IMR-90 (cell line): ENCODE data around the gene PLEKHB1. TPM values are rescaled to one million over a fixed set of nuclear protein-coding genes. Genes with fewer than 3 reads are reported as not detected.

ENCODE experiments used
- ATAC-seq: fragments of 200-7000 bp; cut with Tn5 transposase; 2 replicates; pipeline ENCODE4 v1.9.1; 2020; ENCODE audit warnings: low read depth, mild to moderate bottlenecking, moderate library complexity
- BruUV-seq: library from RNA; stranded (reverse); fragments of 400-500 nt; replicated peaks from 2 replicates; lab custom pipeline; 2021; lab: Mats Ljungman, UMichigan
- CTCF ChIA-PET: fragments of 300-600 bp; formaldehyde crosslinking; extraction: SDS; loops from one replicate; lab custom pipeline; 2021; ENCODE audit warnings: antibody characterized with exemption; lab: Yijun Ruan, JAX
- POLR2A ChIA-PET: fragments of 300-600 bp; sonication (Branson Sonifier 250); formaldehyde crosslinking; loops from one replicate; lab custom pipeline; 2022; ENCODE audit warnings: antibody characterized with exemption; ENCODE audit not compliant: unreplicated experiment; lab: Charles Lee
- DNase-seq: peaks from one replicate; pipeline ENCODE4 v3.0.0; 2013
- H2AFZ ChIP-seq: replicated peaks from 2 replicates; pipeline ENCODE3; 2013; ENCODE audit warnings: low read length, mild to moderate bottlenecking; ENCODE audit not compliant: poor library complexity
- H2AK5ac ChIP-seq: 2 replicates; pipeline ENCODE4 v1.6.1; 2013; ENCODE audit warnings: low read depth, low read length, inconsistent platforms
- H2AK9ac ChIP-seq: replicated peaks from 2 replicates; pipeline ENCODE3; 2013; ENCODE audit warnings: mild to moderate bottlenecking, low read depth, low read length, moderate library complexity; ENCODE audit not compliant: poor library complexity
- H2BK120ac ChIP-seq: 2 replicates; pipeline ENCODE4 v1.6.1; 2013; ENCODE audit warnings: low read depth, low read length, inconsistent platforms
- H2BK15ac ChIP-seq: 3 replicates; pipeline ENCODE4 v1.6.1; 2013; ENCODE audit warnings: low read depth, low read length, inconsistent platforms
- H2BK20ac ChIP-seq: 2 replicates; pipeline ENCODE4 v1.6.1; 2013; ENCODE audit warnings: low read depth, mild to moderate bottlenecking, inconsistent platforms, low read length, moderate library complexity
- H2BK5ac ChIP-seq: 2 replicates; pipeline ENCODE4 v1.6.1; 2013; ENCODE audit warnings: mild to moderate bottlenecking, low read depth, low read length, inconsistent platforms; ENCODE audit not compliant: poor library complexity, severe bottlenecking
- H3K14ac ChIP-seq: replicated peaks from 2 replicates; pipeline ENCODE4 v1.6.1; 2013; ENCODE audit warnings: low read depth, low read length, inconsistent platforms
- H3K18ac ChIP-seq: 2 replicates; pipeline ENCODE4 v1.6.1; 2013; ENCODE audit warnings: low read depth, low read length, control low read depth
- H3K23ac ChIP-seq: 2 replicates; pipeline ENCODE4 v1.6.1; 2013; ENCODE audit warnings: low read depth, low read length, inconsistent platforms
- H3K27ac ChIP-seq: 2 replicates; pipeline ENCODE4 v1.5.1; 2013; ENCODE audit warnings: mild to moderate bottlenecking, control low read depth, low read length; ENCODE audit not compliant: insufficient read depth
- H3K27me3 ChIP-seq: 2 replicates; pipeline ENCODE4 v1.6.1; 2013; ENCODE audit warnings: low read length; ENCODE audit not compliant: control insufficient read depth, insufficient read depth
- H3K36me3 ChIP-seq: 2 replicates; pipeline ENCODE4 v1.6.1; 2013; ENCODE audit warnings: low read length, mixed read lengths; ENCODE audit not compliant: control insufficient read depth, insufficient read depth
- H3K4ac ChIP-seq: 2 replicates; pipeline ENCODE4 v1.6.1; 2013; ENCODE audit warnings: low read depth, low read length, inconsistent platforms
- H3K4me1 ChIP-seq: 2 replicates; pipeline ENCODE4 v1.6.1; 2013; ENCODE audit warnings: low read length, mixed read lengths; ENCODE audit not compliant: control insufficient read depth, insufficient read depth
- H3K4me2 ChIP-seq: 2 replicates; pipeline ENCODE4 v1.6.1; 2013; ENCODE audit warnings: low read depth, mild to moderate bottlenecking, control low read depth, low read length, moderate library complexity
- H3K4me3 ChIP-seq: 2 replicates; pipeline ENCODE4 v1.5.1; 2013; ENCODE audit warnings: low read depth, mild to moderate bottlenecking, control low read depth, low read length, moderate library complexity; ENCODE audit not compliant: insufficient read depth
- H3K56ac ChIP-seq: 2 replicates; pipeline ENCODE4 v1.6.1; 2013; ENCODE audit warnings: low read length, inconsistent platforms; ENCODE audit not compliant: insufficient read depth; ENCODE audit errors: extremely low read depth
- H3K79me1 ChIP-seq, 2 experiments: 2 replicates each; pipeline ENCODE4 v1.6.1; 2013; ENCODE audit warnings: low read length in 2 of 2, inconsistent platforms in 1 of 2, low read depth in 1 of 2
- H3K9ac ChIP-seq: 2 replicates; pipeline ENCODE4 v1.6.1; 2013; ENCODE audit warnings: low read depth, low read length, control low read depth
- H3K9me1 ChIP-seq: 2 replicates; pipeline ENCODE4 v1.6.1; 2013; ENCODE audit warnings: low read length, inconsistent platforms; ENCODE audit not compliant: insufficient read depth
- H3K9me3 ChIP-seq: 2 replicates; pipeline ENCODE4 v1.6.1; 2013; ENCODE audit warnings: low read length; ENCODE audit not compliant: control insufficient read depth, insufficient read depth
- H4K20me1 ChIP-seq: 2 replicates; pipeline ENCODE4 v1.6.1; 2013; ENCODE audit warnings: low read length, inconsistent platforms; ENCODE audit not compliant: insufficient read depth
- H4K5ac ChIP-seq: 2 replicates; pipeline ENCODE4 v1.6.1; 2013; ENCODE audit warnings: mild to moderate bottlenecking, low read depth, low read length, control low read depth
- H4K8ac ChIP-seq, 2 experiments: 2 replicates each; pipeline ENCODE4 v1.6.1; 2013; ENCODE audit warnings: low read depth in 2 of 2, low read length in 2 of 2, control low read depth in 1 of 2, inconsistent platforms in 1 of 2
- H4K91ac ChIP-seq: 2 replicates; pipeline ENCODE4 v1.6.1; 2013; ENCODE audit warnings: low read depth, low read length, inconsistent platforms; ENCODE audit not compliant: insufficient read depth
- CEBPB ChIP-seq: IDR thresholded peaks from 2 replicates; pipeline ENCODE4 v1.6.1; 2012; ENCODE audit warnings: low read depth, low read length, improper control_type of control experiment
- MAZ ChIP-seq: IDR thresholded peaks from 2 replicates; pipeline ENCODE4 v1.6.1; 2012; ENCODE audit warnings: low read depth, mild to moderate bottlenecking, low read length, improper control_type of control experiment, moderate library complexity, borderline replicate concordance
- MXI1 ChIP-seq: IDR thresholded peaks from 2 replicates; pipeline ENCODE4 v1.6.1; 2012; ENCODE audit warnings: low read depth, mild to moderate bottlenecking, low read length, moderate library complexity, borderline replicate concordance
- NFE2L2 ChIP-seq: fragments of 150-350 bp; IDR thresholded peaks from 2 replicates; pipeline ENCODE4 v1.6.1; 2016; ENCODE audit warnings: low read depth, mild to moderate bottlenecking, low read length
- POLR2A ChIP-seq: IDR thresholded peaks from 2 replicates; pipeline ENCODE4 v1.6.1; 2012; ENCODE audit warnings: mild to moderate bottlenecking, low read depth, low read length
- RAD21 ChIP-seq: IDR thresholded peaks from 2 replicates; pipeline ENCODE4 v1.6.1; 2012; ENCODE audit warnings: low read length, improper control_type of control experiment
- RFX5 ChIP-seq: IDR thresholded peaks from 2 replicates; pipeline ENCODE4 v1.8.0; 2012; ENCODE audit warnings: low read depth, mild to moderate bottlenecking, low read length, moderate library complexity
- SMC3 ChIP-seq: fragments of 150-350 bp; IDR thresholded peaks from 2 replicates; pipeline ENCODE4 v1.6.1; 2016; ENCODE audit warnings: low read depth, mild to moderate bottlenecking, antibody characterized with exemption, low read length, moderate library complexity
- WGBS, 2 experiments: methylation state at CpG; one replicate each; pipeline versions ENCODE4 v1.1.5 to v1.1.7; 2013; ENCODE audit warnings: missing lambda C conversion rate in 2 of 2; ENCODE audit not compliant: insufficient read length in 1 of 2; ENCODE audit errors: extremely low coverage in 2 of 2; 5-methylcytosine and 5-hydroxymethylcytosine counted together
- dilution Hi-C: fragments of 300-500 bp; cut with HindIII; formaldehyde crosslinking; loops from one replicate; pipeline ENCODE4 v1.14.3; 2018; ENCODE audit warnings: low sequenced_read_pairs; ENCODE audit not compliant: unreplicated experiment
- in situ Hi-C: fragments of 300-500 bp; cut with MboI; formaldehyde crosslinking; loops from 3 replicates; pipeline ENCODE4 v1.14.3; 2019; ENCODE audit warnings: low sequenced_read_pairs, inconsistent platforms, mixed read lengths
- intact Hi-C: fragments of 100-400 bp; cut with micrococcal nuclease; formaldehyde crosslinking; loops from 2 replicates; pipeline ENCODE4 v1.10.0; 2022
- polyA plus RNA-seq, 3 experiments: library from polyadenylated mRNA; depleted of rRNA; stranded (reverse); fragments of >200 nt; gene quantifications; 2 replicates each; pipeline ENCODE4 v1.2.3, GENCODE V29; 2012; ENCODE audit warnings: low replicate concordance in 1 of 3
- total RNA-seq: library from RNA; depleted of rRNA; stranded (reverse); fragments of >200 nt; gene quantifications from 2 replicates; pipeline ENCODE4 v1.2.3, GENCODE V29; 2012
- TF ChIP-seq, protein P1 (sequence below): fragments of 150-350 bp; IDR thresholded peaks from 2 replicates; pipeline ENCODE4 v1.6.1; 2017; ENCODE audit warnings: mild to moderate bottlenecking, antibody characterized with exemption, low read length, low read depth

Gene PLEKHB1
- total and polyA plus RNA-seq, 2 of the 4 experiments (the other 2 are of a cell fraction) = 0.36 to 0.86 TPM

DNA sequence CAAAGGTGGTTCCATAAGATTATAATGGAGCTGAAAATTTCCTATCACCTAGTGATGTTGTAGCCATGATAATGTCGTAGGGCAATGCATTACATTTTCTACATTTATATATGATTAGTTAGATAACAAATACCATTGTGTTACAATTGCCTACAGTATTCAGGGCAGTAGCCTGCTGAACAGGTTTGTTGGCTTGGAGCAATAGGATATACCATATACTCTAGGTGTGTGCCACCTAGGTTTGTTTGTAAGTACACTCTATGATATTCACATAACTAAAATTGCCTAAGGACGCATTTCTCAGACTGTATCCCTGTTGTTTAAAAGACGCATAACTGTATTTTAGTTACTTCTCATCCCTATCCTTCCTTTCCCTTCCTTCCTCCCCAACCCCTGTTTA, 13.6 kb downstream of the PLEKHB1 start:
- Histone ChIP-seq H3K27me3 (no peaks in the 10 kb centered on the region), H2BK120ac (no peak overlapping the region), H3K4me3 (no peak overlapping the region), H2AFZ (no peak overlapping the region), H4K5ac (no peak overlapping the region), H2BK15ac (no peak overlapping the region), H3K23ac (no peak overlapping the region), H3K4ac (no peak overlapping the region), H2AK5ac (no peak overlapping the region), H3K9me1 (peaks cover 9% of the 10 kb centered on the region; the same call in 1 of the 2 replicates), H3K9ac (no peak overlapping the region), H2AK9ac (no peak overlapping the region), H3K79me1 (no peaks in the 10 kb centered on the region), H3K4me1 (peaks cover 3% of the 10 kb centered on the region; the same call in 1 of the 2 replicates), H4K8ac (no peak overlapping the region), H3K9me3 (no peaks in the 10 kb centered on the region), H4K20me1 (no peaks in the 10 kb centered on the region), H2BK5ac (no peak overlapping the region), H3K18ac (no peak overlapping the region), H2BK20ac (no peak overlapping the region), H3K36me3 (no peaks in the 10 kb centered on the region), H3K27ac (no peak overlapping the region), H3K14ac (no peak overlapping the region), H3K56ac (no peak overlapping the region), H3K4me2 (no peak overlapping the region), H4K91ac (no peak overlapping the region)
- no CpG with 5 or more reads among the region's 3 CpGs for WGBS, 2 experiments
- POLR2A ChIA-PET = no interaction called here
- TF ChIP-seq SMC3 (no peak), RAD21 (no peak), RFX5 (no peak), CEBPB (no peak), POLR2A (no peak), MAZ (no peak), NFE2L2 (no peak), MXI1 (no peak)
- TF ChIP-seq, protein P1, sequence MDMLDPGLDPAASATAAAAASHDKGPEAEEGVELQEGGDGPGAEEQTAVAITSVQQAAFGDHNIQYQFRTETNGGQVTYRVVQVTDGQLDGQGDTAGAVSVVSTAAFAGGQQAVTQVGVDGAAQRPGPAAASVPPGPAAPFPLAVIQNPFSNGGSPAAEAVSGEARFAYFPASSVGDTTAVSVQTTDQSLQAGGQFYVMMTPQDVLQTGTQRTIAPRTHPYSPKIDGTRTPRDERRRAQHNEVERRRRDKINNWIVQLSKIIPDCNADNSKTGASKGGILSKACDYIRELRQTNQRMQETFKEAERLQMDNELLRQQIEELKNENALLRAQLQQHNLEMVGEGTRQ = no peak
- no peak for DNase-seq
- CTCF ChIA-PET = interaction anchor here (0.8 to 4.8 kb wide), 6 partner anchors 34 to 272 kb away, joined by 3 to 31 read pairs (median 8); no protein-coding TSS in a partner anchor
- no peak for ATAC-seq
- dilution Hi-C loops = no loop called here
- no TSS peak for BruUV-seq
- intact Hi-C loops = loop anchor here (2.0 kb wide), 1 partner anchor 353 kb away; no protein-coding TSS in a partner anchor
- in situ Hi-C loops = loop anchor here (5.0 kb wide), 2 partner anchors 33 to 258 kb away; no protein-coding TSS in a partner anchor
